CD14-positive monocyte (primary cell): Measurements from ENCODE around the gene ADIPOR1. TPM values are rescaled to one million over a fixed set of nuclear protein-coding genes. Genes with fewer than 3 reads are reported as not detected.

Experiments used
- DNase-seq, 3 donors: peaks; one replicate each; pipeline ENCODE4 v3.0.0-alpha.2; 2011 to 2022
- H2AFZ ChIP-seq: 2 replicates; pipeline ENCODE4 v1.6.0; 2012; ENCODE audit warnings: mild to moderate bottlenecking, low read depth, low read length, inconsistent platforms; ENCODE audit not compliant: insufficient read depth, poor library complexity, severe bottlenecking
- H3K27ac ChIP-seq, 2 donors: 1 replicate in 1 of 2; 2 replicates in 1 of 2; pipeline ENCODE4 v1.5.1; 2012 to 2013; ENCODE audit warnings: low read length in 2 of 2, control low read depth in 1 of 2, inconsistent platforms in 1 of 2, low read depth in 1 of 2, mild to moderate bottlenecking in 1 of 2
- H3K27me3 ChIP-seq, 2 donors: one replicate each; pipeline versions ENCODE4 v1.6.0 to v1.6.1; 2011 to 2013; ENCODE audit warnings: low read length in 2 of 2; ENCODE audit not compliant: control insufficient read depth in 2 of 2, insufficient read depth in 2 of 2
- H3K36me3 ChIP-seq, 2 donors: replicated peaks in 1 of 2; 1 replicate in 1 of 2; 2 replicates in 1 of 2; pipeline versions ENCODE4 v1.5.1 to v1.6.1; 2012 to 2013; ENCODE audit warnings: low read length in 2 of 2, control low read depth in 1 of 2, inconsistent platforms in 1 of 2, mild to moderate bottlenecking in 1 of 2; ENCODE audit not compliant: insufficient read depth in 2 of 2, control insufficient read depth in 1 of 2
- H3K4me1 ChIP-seq, 2 donors: 1 replicate in 1 of 2; 2 replicates in 1 of 2; pipeline versions ENCODE4 v1.5.1 to v1.6.1; 2012 to 2013; ENCODE audit warnings: low read length in 2 of 2, control low read depth in 1 of 2, inconsistent platforms in 1 of 2, mild to moderate bottlenecking in 1 of 2, moderate library complexity in 1 of 2; ENCODE audit not compliant: insufficient read depth in 2 of 2, control insufficient read depth in 1 of 2
- H3K4me2 ChIP-seq: replicated peaks from 2 replicates; pipeline ENCODE3; 2012; ENCODE audit warnings: low read length, moderate library complexity, mild to moderate bottlenecking; ENCODE audit not compliant: poor library complexity, severe bottlenecking; ENCODE audit errors: extremely low read depth
- H3K4me3 ChIP-seq, 3 experiments: fragments of 200-600 bp in 1 of 3; sonication (generic) in 1 of 3; replicated peaks in 1 of 3; 1 replicate in 2 of 3; 2 replicates in 1 of 3; pipeline ENCODE4 v1.5.1; 2011 to 2013; ENCODE audit warnings: low read length in 3 of 3, mild to moderate bottlenecking in 3 of 3, control low read depth in 2 of 3, low read depth in 2 of 3, inconsistent platforms in 1 of 3, moderate library complexity in 1 of 3
- H3K79me2 ChIP-seq: 2 replicates; pipeline ENCODE4 v1.6.0; 2012; ENCODE audit warnings: mild to moderate bottlenecking, control low read depth, inconsistent platforms, low read length, moderate library complexity; ENCODE audit not compliant: insufficient read depth
- H3K9ac ChIP-seq: 2 replicates; pipeline ENCODE4 v1.6.0; 2017; ENCODE audit warnings: low read length, mild to moderate bottlenecking; ENCODE audit not compliant: insufficient read depth, poor library complexity, severe bottlenecking
- H3K9me3 ChIP-seq, 2 donors: replicated peaks in 1 of 2; 1 replicate in 1 of 2; 2 replicates in 1 of 2; pipeline versions ENCODE4 v1.5.1 to v1.6.1; 2012 to 2013; ENCODE audit warnings: low read length in 2 of 2, control low read depth in 1 of 2; ENCODE audit not compliant: control insufficient read depth in 1 of 2, insufficient read depth in 1 of 2
- H4K20me1 ChIP-seq: 2 replicates; pipeline ENCODE4 v1.6.0; 2012; ENCODE audit warnings: mild to moderate bottlenecking, low read length, control low read depth, moderate library complexity; ENCODE audit not compliant: insufficient read depth
- H3K27ac Mint-ChIP-seq, 7 donors: one replicate each; pipeline ENCODE4 v1.8.0; 2020; ENCODE audit warnings: mild to moderate bottlenecking in 7 of 7, mixed read lengths in 7 of 7, moderate library complexity in 6 of 7, inconsistent platforms in 2 of 7
- H3K27me3 Mint-ChIP-seq, 3 donors: one replicate each; pipeline ENCODE4 v1.8.0; 2021 to 2022; ENCODE audit warnings: low read depth in 3 of 3, mild to moderate bottlenecking in 3 of 3, mixed read lengths in 3 of 3, moderate library complexity in 3 of 3, inconsistent platforms in 1 of 3
- H3K36me3 Mint-ChIP-seq, 2 donors: one replicate each; pipeline ENCODE4 v1.8.0; 2020; ENCODE audit warnings: mixed read lengths in 2 of 2, inconsistent platforms in 1 of 2, mild to moderate bottlenecking in 1 of 2
- H3K4me1 Mint-ChIP-seq: one replicate; pipeline ENCODE4 v1.8.0; 2020; ENCODE audit warnings: mild to moderate bottlenecking, mixed read lengths
- H3K4me3 Mint-ChIP-seq, 2 donors: one replicate each; pipeline ENCODE4 v1.8.0; 2020; ENCODE audit warnings: mild to moderate bottlenecking in 2 of 2, mixed read lengths in 2 of 2, moderate library complexity in 1 of 2
- H3K9me3 Mint-ChIP-seq, 7 donors: one replicate each; pipeline ENCODE4 v1.8.0; 2020 to 2022; ENCODE audit warnings: mixed read lengths in 7 of 7, mild to moderate bottlenecking in 6 of 7, moderate library complexity in 6 of 7, inconsistent platforms in 2 of 7
- CTCF ChIP-seq: fragments of 200-600 bp; IDR thresholded peaks from one replicate; pipeline ENCODE4 v1.8.0; 2022; ENCODE audit warnings: antibody characterized with exemption, mild to moderate bottlenecking
- WGBS: methylation state at CpG from one replicate; pipeline ENCODE4 v1.1.5; 2013; ENCODE audit warnings: missing lambda C conversion rate; ENCODE audit not compliant: insufficient coverage; 5-methylcytosine and 5-hydroxymethylcytosine counted together
- intact Hi-C, 2 donors: fragments of 100-400 bp; cut with micrococcal nuclease; formaldehyde crosslinking; loops; one replicate each; pipeline versions ENCODE4 v1.15.0 to v1.15.1; 2023
- polyA plus RNA-seq, 3 donors: library from polyadenylated mRNA; depleted of rRNA in 1 of 3; unstranded in 2 of 3; stranded (reverse) in 1 of 3; fragments of 300-500 nt in 2 of 3; fragments of >200 nt in 1 of 3; fragmentation: Illumina TruSeq in 2 of 3; gene quantifications; 1 replicate in 2 of 3; 2 replicates in 1 of 3; pipeline ENCODE4 v1.2.3, GENCODE V29; 2012 to 2021

The ADIPOR1 gene
- polyA plus RNA-seq, 3 donors: 140 to 216 (median 197) TPM

DNA sequence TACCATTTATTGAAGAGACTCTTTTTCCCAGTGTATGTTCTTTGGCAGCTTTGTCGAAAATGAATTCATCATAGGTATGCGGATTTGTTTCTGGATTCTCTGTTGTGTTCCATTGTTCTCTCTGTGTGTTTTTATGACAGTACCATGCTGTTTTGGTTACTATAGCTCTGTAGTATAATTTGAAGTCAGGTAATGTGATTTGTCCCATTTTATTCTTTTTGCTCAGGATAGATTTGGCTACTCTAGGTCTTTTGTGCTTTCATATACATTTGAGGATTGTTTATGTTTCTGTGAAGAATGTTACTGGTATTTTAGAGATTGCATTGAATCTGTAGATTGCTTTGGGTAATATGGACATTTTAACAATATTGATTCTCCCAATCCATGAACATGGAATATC, 25.6 kb downstream of the ADIPOR1 start:
- intact Hi-C loops: no loop called here
- no peak overlapping the region for H3K9ac ChIP-seq
- H3K4me3 Mint-ChIP-seq: no peak overlapping the region

More for the DNA sequence above, 25.6 kb downstream of the ADIPOR1 start:
- Histone ChIP-seq H2AFZ (no peak overlapping the region), H3K9me3 (no peaks in the 10 kb centered on the region), H3K4me3 (no peak overlapping the region), H4K20me1 (no peaks in the 10 kb centered on the region), H3K79me2 (no peaks in the 10 kb centered on the region), H3K4me1 (peaks cover 0 to 3% of the 10 kb centered on the region in 2 donors), H3K27me3 (no peaks in the 10 kb centered on the region), H3K36me3 (no peaks in the 10 kb centered on the region), H3K4me2 (no peak overlapping the region), H3K27ac (no peak overlapping the region)
- Mint-ChIP-seq H3K27me3 (peaks cover 7 to 15% (median 8%) of the 10 kb centered on the region in 3 donors), H3K4me1 (peaks cover 2% of the 10 kb centered on the region), H3K27ac (no peak overlapping the region), H3K36me3 (no peaks in the 10 kb centered on the region), H3K9me3 (peaks cover 0 to 6% (median 2%) of the 10 kb centered on the region in 7 donors)
- TF ChIP-seq CTCF: no peak
- no peak for DNase-seq
- WGBS: 100% methylated on average over 2 of the region's 2 CpGs
